Mesenchymal stem cell (in vitro differentiated cells and primary cell): Measurements from ENCODE around the gene RCAN2.
A peak's percentile ranks its signal among the peaks of the same experiment; 100 is the strongest.

Experiments used
- DNase-seq: peaks from one replicate; pipeline ENCODE4 v3.0.0-alpha.2; 2013
- H2AFZ ChIP-seq: one replicate; pipeline ENCODE4 v1.6.1; 2013; ENCODE audit warnings: low read depth, mild to moderate bottlenecking, control low read depth, inconsistent platforms, low read length, moderate library complexity
- H2AK5ac ChIP-seq: 2 replicates; pipeline ENCODE4 v1.6.1; 2013; ENCODE audit warnings: low read length, moderate library complexity, mild to moderate bottlenecking, inconsistent platforms; ENCODE audit not compliant: severe bottlenecking
- H2BK120ac ChIP-seq: one replicate; pipeline ENCODE4 v1.6.1; 2013; ENCODE audit warnings: low read depth, mild to moderate bottlenecking, inconsistent platforms, low read length, moderate library complexity
- H2BK12ac ChIP-seq, 2 experiments: one replicate each; pipeline ENCODE4 v1.6.1; 2013; ENCODE audit warnings: inconsistent platforms in 2 of 2, low read length in 2 of 2, mild to moderate bottlenecking in 2 of 2, moderate library complexity in 2 of 2, control low read depth in 1 of 2
- H2BK15ac ChIP-seq: one replicate; pipeline ENCODE4 v1.6.1; 2013; ENCODE audit warnings: mild to moderate bottlenecking, low read depth, inconsistent platforms; ENCODE audit not compliant: poor library complexity, severe bottlenecking
- H2BK5ac ChIP-seq: 2 replicates; pipeline ENCODE4 v1.6.1; 2013; ENCODE audit warnings: low read depth, mild to moderate bottlenecking, low read length, control low read depth, inconsistent platforms; ENCODE audit not compliant: poor library complexity, severe bottlenecking
- H3K14ac ChIP-seq, 2 experiments: one replicate each; pipeline ENCODE4 v1.6.1; 2013; ENCODE audit warnings: inconsistent platforms in 2 of 2, low read length in 2 of 2, control low read depth in 1 of 2, mild to moderate bottlenecking in 1 of 2, moderate library complexity in 1 of 2
- H3K18ac ChIP-seq, 2 experiments: one replicate each; pipeline ENCODE4 v1.6.1; 2013; ENCODE audit warnings: inconsistent platforms in 2 of 2, low read length in 2 of 2, control low read depth in 1 of 2, low read depth in 1 of 2, mild to moderate bottlenecking in 1 of 2
- H3K23ac ChIP-seq, 2 experiments: one replicate each; pipeline ENCODE4 v1.6.1; 2013; ENCODE audit warnings: inconsistent platforms in 2 of 2, low read length in 2 of 2, mild to moderate bottlenecking in 2 of 2, moderate library complexity in 2 of 2, control low read depth in 1 of 2
- H3K27ac ChIP-seq: 2 replicates; pipeline ENCODE4 v1.5.1; 2013; ENCODE audit warnings: mild to moderate bottlenecking, moderate library complexity, low read length, control low read depth, inconsistent platforms; ENCODE audit not compliant: poor library complexity, severe bottlenecking
- H3K27me3 ChIP-seq, 2 experiments: 2 replicates each; pipeline versions ENCODE4 v1.6.1 to v1.7.0; 2013; ENCODE audit warnings: low read length in 2 of 2, mild to moderate bottlenecking in 2 of 2, moderate library complexity in 2 of 2, control low read depth in 1 of 2, inconsistent platforms in 1 of 2; ENCODE audit not compliant: control insufficient read depth in 1 of 2, insufficient read depth in 1 of 2
- H3K36me3 ChIP-seq, 2 experiments: 2 replicates each; pipeline versions ENCODE4 v1.6.1 to v1.7.0; 2013; ENCODE audit warnings: low read length in 2 of 2, control low read depth in 1 of 2, inconsistent platforms in 1 of 2, low read depth in 1 of 2, mild to moderate bottlenecking in 1 of 2; ENCODE audit not compliant: insufficient read depth in 2 of 2, control insufficient read depth in 1 of 2
- H3K4ac ChIP-seq, 2 experiments: one replicate each; pipeline ENCODE4 v1.6.1; 2013; ENCODE audit warnings: inconsistent platforms in 2 of 2, low read length in 2 of 2, mild to moderate bottlenecking in 2 of 2, moderate library complexity in 2 of 2, control low read depth in 1 of 2, low read depth in 1 of 2
- H3K4me1 ChIP-seq: 2 replicates; pipeline ENCODE4 v1.6.1; 2013; ENCODE audit warnings: low read depth, low read length, control low read depth; ENCODE audit not compliant: control insufficient read depth, insufficient read depth
- H3K4me2 ChIP-seq: 2 replicates; pipeline ENCODE4 v1.6.1; 2013; ENCODE audit warnings: low read length, mild to moderate bottlenecking, inconsistent platforms; ENCODE audit not compliant: poor library complexity, severe bottlenecking
- H3K4me3 ChIP-seq, 2 experiments: 2 replicates each; pipeline versions ENCODE4 v1.5.1 to v1.7.0; 2013; ENCODE audit warnings: low read length in 2 of 2, mild to moderate bottlenecking in 2 of 2, control low read depth in 1 of 2, low read depth in 1 of 2; ENCODE audit not compliant: insufficient read depth in 1 of 2
- H3K79me1 ChIP-seq: replicated peaks from 2 replicates; pipeline ENCODE4 v1.6.1; 2013; ENCODE audit warnings: mild to moderate bottlenecking, control low read depth, low read length, inconsistent platforms; ENCODE audit not compliant: poor library complexity, severe bottlenecking
- H3K9ac ChIP-seq: 2 replicates; pipeline ENCODE4 v1.7.0; 2013; ENCODE audit warnings: mild to moderate bottlenecking, low read length, moderate library complexity
- H3K9me3 ChIP-seq: 2 replicates; pipeline ENCODE4 v1.7.0; 2013; ENCODE audit warnings: mild to moderate bottlenecking, low read length; ENCODE audit not compliant: control insufficient read depth
- H4K8ac ChIP-seq: one replicate; pipeline ENCODE4 v1.6.1; 2013; ENCODE audit warnings: inconsistent platforms, mild to moderate bottlenecking, low read length, moderate library complexity
- H4K91ac ChIP-seq: one replicate; pipeline ENCODE4 v1.6.1; 2013; ENCODE audit warnings: mild to moderate bottlenecking, low read length, inconsistent platforms
- WGBS: methylation state at CpG from one replicate; pipeline ENCODE4 v1.1.7; 2013; ENCODE audit warnings: mixed read lengths; 5-methylcytosine and 5-hydroxymethylcytosine counted together

RCAN2 gene

DNA sequence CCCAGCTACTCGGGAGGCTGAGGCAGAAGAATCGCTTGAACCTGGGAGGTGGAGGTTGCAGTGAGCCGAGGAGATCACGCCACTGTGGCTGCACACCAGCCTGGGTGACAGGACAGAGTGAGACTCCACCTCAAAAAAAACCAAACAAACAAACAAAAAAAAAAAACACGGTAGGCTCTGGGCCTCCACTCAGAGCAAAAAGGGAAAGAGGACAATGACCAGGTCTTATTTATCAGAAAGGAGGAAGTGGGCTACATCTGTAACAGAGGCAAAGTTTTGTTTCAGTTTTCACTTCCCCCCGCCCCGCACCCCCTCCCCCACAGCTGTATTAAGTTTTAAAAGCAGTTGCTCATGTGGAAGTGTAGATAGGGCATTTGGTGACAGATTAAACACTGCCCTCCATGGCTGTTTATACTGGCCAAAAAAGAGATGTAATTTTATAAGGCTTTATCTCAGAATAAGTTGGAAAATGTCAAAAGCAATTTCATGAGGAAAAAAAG lies 114.6 kb downstream of the RCAN2 start:
- H3K4me2 ChIP-seq, result no peak overlapping the region
- no peak overlapping the region for H3K14ac ChIP-seq
- no peak overlapping the region for H2AFZ ChIP-seq
- no peak overlapping the region for H3K18ac ChIP-seq
- no peak overlapping the region for H4K8ac ChIP-seq
- no peak overlapping the region for H2AK5ac ChIP-seq
- H3K23ac ChIP-seq, result no peak overlapping the region
- H3K79me1 ChIP-seq, result no peaks in the 10 kb centered on the region
- no peak overlapping the region for H2BK12ac ChIP-seq
- no peak overlapping the region for H3K27ac ChIP-seq
- H2BK15ac ChIP-seq, result no peak overlapping the region
- no peak overlapping the region for H2BK120ac ChIP-seq
- no peak overlapping the region for H2BK5ac ChIP-seq
- H3K4ac ChIP-seq, result no peak overlapping the region
- no peaks in the 10 kb centered on the region for H3K27me3 ChIP-seq
- H3K4me1 ChIP-seq, result no peaks in the 10 kb centered on the region
- no peaks in the 10 kb centered on the region for H3K36me3 ChIP-seq
- no peak for DNase-seq
- no peak overlapping the region for H4K91ac ChIP-seq
- 85% methylated on average over 3 of the region's 7 CpGs for WGBS
- no peaks in the 10 kb centered on the region for H3K9me3 ChIP-seq
- no peak overlapping the region for H3K4me3 ChIP-seq
- no peak overlapping the region for H3K9ac ChIP-seq

DNA sequence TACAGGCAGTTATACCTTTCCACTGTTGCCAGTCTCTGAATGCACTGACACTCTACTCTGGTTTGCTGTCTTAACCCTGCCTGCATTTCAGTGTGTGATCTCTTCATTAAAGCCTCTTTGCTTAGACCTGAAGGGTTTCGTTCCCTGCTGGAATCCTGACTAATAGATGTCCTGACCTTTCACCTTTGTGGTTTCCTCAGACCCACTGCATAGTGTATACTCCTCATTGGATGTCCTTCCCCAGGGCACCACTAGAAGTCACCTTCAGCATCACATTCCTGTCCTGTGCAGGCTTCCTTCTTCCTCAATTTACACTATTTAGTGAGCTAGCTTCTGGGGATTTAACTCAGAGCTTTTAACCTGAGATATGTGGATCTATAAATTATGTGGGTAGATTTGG lies 120.6 kb downstream of the RCAN2 start:
- WGBS, result 20% methylated on average over 1 of the region's 1 CpG
- H3K4me2 ChIP-seq, result no peak overlapping the region

DNA sequence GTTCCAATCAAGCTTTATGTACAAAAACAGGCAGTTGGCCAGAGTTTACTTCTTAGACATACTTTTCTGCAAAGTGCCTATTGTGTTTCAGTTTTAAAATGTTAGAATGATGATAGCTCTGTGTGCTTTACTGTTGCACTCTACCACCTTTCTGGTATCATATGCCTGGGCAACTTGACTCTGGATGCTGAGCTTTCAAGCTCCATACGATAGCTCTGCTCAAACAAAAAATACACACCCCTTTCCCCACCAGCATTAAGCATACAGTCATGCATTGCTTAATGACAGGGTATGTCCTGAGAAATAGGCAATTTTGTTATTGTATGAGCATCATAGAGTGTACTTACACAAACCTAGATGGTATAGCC lies 123.1 kb downstream of the RCAN2 start:
- H3K18ac ChIP-seq, result no peak overlapping the region
- no peaks in the 10 kb centered on the region for H3K27me3 ChIP-seq
- no peak for DNase-seq
- H3K9ac ChIP-seq, result no peak overlapping the region
- H3K79me1 ChIP-seq, result no peaks in the 10 kb centered on the region
- H3K14ac ChIP-seq, result no peak overlapping the region
- 80% methylated on average over 1 of the region's 1 CpG for WGBS
- H2AK5ac ChIP-seq, result no peak overlapping the region
- H2AFZ ChIP-seq, result no peak overlapping the region
- no peak overlapping the region for H3K4me2 ChIP-seq
- no peak overlapping the region for H2BK5ac ChIP-seq
- no peak overlapping the region for H3K27ac ChIP-seq
- no peak overlapping the region for H2BK12ac ChIP-seq
- no peak overlapping the region for H3K4me3 ChIP-seq
- H3K9me3 ChIP-seq, result no peaks in the 10 kb centered on the region
- no peak overlapping the region for H3K23ac ChIP-seq
- no peak overlapping the region for H3K4ac ChIP-seq
- H4K91ac ChIP-seq, result no peak overlapping the region
- no peak overlapping the region for H2BK120ac ChIP-seq
- H3K4me1 ChIP-seq, result no peaks in the 10 kb centered on the region
- H3K36me3 ChIP-seq, result no peaks in the 10 kb centered on the region
- H2BK15ac ChIP-seq, result no peak overlapping the region
- H4K8ac ChIP-seq, result no peak overlapping the region

More for the DNA sequence above, 120.6 kb downstream of the RCAN2 start:
- DNase-seq, result peak; percentile 36
- no peaks in the 10 kb centered on the region for H3K9me3 ChIP-seq
- H2BK12ac ChIP-seq, result no peak overlapping the region
- no peak overlapping the region for H2AK5ac ChIP-seq
- H2BK5ac ChIP-seq, result no peak overlapping the region
- H3K79me1 ChIP-seq, result no peaks in the 10 kb centered on the region
- no peak overlapping the region for H3K14ac ChIP-seq
- no peak overlapping the region for H3K18ac ChIP-seq
- H3K4me3 ChIP-seq, result no peak overlapping the region
- H3K4me1 ChIP-seq, result no peaks in the 10 kb centered on the region
- no peak overlapping the region for H2AFZ ChIP-seq
- no peaks in the 10 kb centered on the region for H3K36me3 ChIP-seq
- H4K8ac ChIP-seq, result no peak overlapping the region
- no peak overlapping the region for H3K9ac ChIP-seq
- H4K91ac ChIP-seq, result no peak overlapping the region
- no peak overlapping the region for H3K23ac ChIP-seq
- no peak overlapping the region for H3K4ac ChIP-seq
- no peak overlapping the region for H3K27ac ChIP-seq
- H2BK15ac ChIP-seq, result no peak overlapping the region
- H3K27me3 ChIP-seq, result no peaks in the 10 kb centered on the region
- no peak overlapping the region for H2BK120ac ChIP-seq

DNA sequence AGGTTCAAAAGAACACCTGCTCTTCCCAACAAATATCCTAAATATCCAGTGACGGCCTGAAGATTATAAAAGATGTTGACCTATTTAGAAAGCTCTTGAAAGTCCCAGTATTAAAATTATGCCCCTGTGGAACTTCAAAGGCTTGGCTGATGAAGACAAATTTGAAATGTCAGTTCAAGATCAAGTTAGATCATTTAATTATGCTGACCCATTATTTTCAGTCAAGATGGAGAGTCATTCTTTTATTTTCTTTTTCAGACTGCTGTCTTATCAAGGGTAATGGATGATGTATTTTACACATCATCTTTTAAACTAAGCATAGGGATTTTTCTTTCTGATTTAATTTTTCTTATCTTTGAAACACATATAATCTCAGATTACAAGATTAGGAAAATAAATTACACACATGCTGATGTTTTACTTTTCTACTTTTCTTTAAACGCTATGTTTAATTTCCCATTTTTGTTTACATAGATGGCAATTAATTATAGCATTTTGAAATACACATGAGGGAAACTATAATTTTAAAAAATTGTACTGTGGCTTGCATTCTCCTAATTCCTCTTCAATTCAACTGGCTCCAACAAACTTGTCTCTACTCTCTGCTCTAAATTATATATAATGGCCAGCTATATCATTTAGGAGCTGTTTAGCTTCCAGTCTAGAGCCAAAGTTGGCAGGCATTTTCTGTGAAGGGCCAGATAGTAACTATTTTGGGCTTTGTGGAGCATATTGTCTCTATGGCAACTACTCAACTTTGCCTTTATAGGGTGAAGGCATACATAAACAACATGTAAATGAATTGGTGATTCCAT lies 123.7 kb downstream of the RCAN2 start:
- Histone ChIP-seq H4K91ac (no peak overlapping the region), H3K27me3 (no peaks in the 10 kb centered on the region), H2BK12ac (no peak overlapping the region), H3K18ac (no peak overlapping the region), H3K9me3 (peaks cover under 1% of the 10 kb centered on the region), H3K4me3 (no peak overlapping the region), H2AFZ (no peak overlapping the region), H3K14ac (no peak overlapping the region), H2AK5ac (no peak overlapping the region), H2BK5ac (no peak overlapping the region), H3K4me1 (no peaks in the 10 kb centered on the region), H3K27ac (no peak overlapping the region), H3K4ac (no peak overlapping the region), H3K36me3 (no peaks in the 10 kb centered on the region), H3K4me2 (no peak overlapping the region), H3K23ac (no peak overlapping the region), H3K79me1 (no peaks in the 10 kb centered on the region), H2BK120ac (no peak overlapping the region), H4K8ac (no peak overlapping the region), H2BK15ac (no peak overlapping the region), H3K9ac (no peak overlapping the region)
- no peak for DNase-seq
- WGBS, result 100% methylated on average over 1 of the region's 2 CpGs
